OCI-LY3 (cell line): ENCODE data around the gene SHISAL2A.

Source experiments
- H2AFZ ChIP-seq: fragments of 200-600, 300-600 bp; shearing (Covaris generic); 2 replicates; pipeline ENCODE4 v1.6.0; 2014; ENCODE audit warnings: antibody characterized with exemption, low read depth, low read length
- H3K27ac ChIP-seq: fragments of 200-600, 300-600 bp; sonication (generic); 2 replicates; pipeline ENCODE4 v1.5.1; 2014; ENCODE audit warnings: mild to moderate bottlenecking, low read length, moderate library complexity, mixed read lengths
- H3K27me3 ChIP-seq: fragments of 200-600, 300-600 bp; sonication (generic); 2 replicates; pipeline ENCODE4 v1.6.1; 2014; ENCODE audit warnings: low read depth, low read length, mixed read lengths
- H3K36me3 ChIP-seq: fragments of 200-600, 300-600 bp; sonication (generic); replicated peaks from 2 replicates; pipeline ENCODE3; 2014; ENCODE audit warnings: low read depth, low read length, mixed read lengths
- H3K4me1 ChIP-seq: fragments of 300-600, 200-600 bp; sonication (generic); 2 replicates; pipeline ENCODE4 v1.6.1; 2014; ENCODE audit warnings: low read length, mixed read lengths
- H3K4me2 ChIP-seq: fragments of 200-600, 300-600 bp; sonication (generic); 2 replicates; pipeline ENCODE4 v1.6.1; 2014; ENCODE audit warnings: low read length, mixed read lengths
- H3K4me3 ChIP-seq: fragments of 300-600, 200-600 bp; sonication (generic); 2 replicates; pipeline ENCODE4 v1.5.1; 2014; ENCODE audit warnings: antibody characterized with exemption, mild to moderate bottlenecking, low read length, moderate library complexity
- H3K79me2 ChIP-seq: fragments of 300-600, 200-600 bp; shearing (Covaris generic); 2 replicates; pipeline ENCODE4 v1.6.1; 2014; ENCODE audit warnings: mild to moderate bottlenecking, low read length, mixed read lengths
- H3K9ac ChIP-seq: fragments of 300-600, 200-600 bp; shearing (Covaris generic); 2 replicates; pipeline ENCODE4 v1.6.0; 2014; ENCODE audit warnings: mild to moderate bottlenecking, low read length, moderate library complexity
- H3K9me3 ChIP-seq: fragments of 200-600, 300-600 bp; shearing (Covaris generic); 2 replicates; pipeline ENCODE4 v1.6.1; 2014; ENCODE audit warnings: low read length, mixed read lengths; ENCODE audit not compliant: insufficient read depth
- H4K20me1 ChIP-seq: fragments of 200-600, 300-600 bp; sonication (generic); 2 replicates; pipeline ENCODE4 v1.6.1; 2016; ENCODE audit warnings: low read length, mixed read lengths; ENCODE audit not compliant: insufficient read depth
- CTCF ChIP-seq: fragments of 200-600, 300-600 bp; sonication (generic); IDR thresholded peaks from 2 replicates; pipeline ENCODE4 v1.5.1; 2014; ENCODE audit warnings: antibody characterized with exemption, low read length, low read depth
- EZH2phosphoT487 ChIP-seq: fragments of 200-600 bp; shearing (Covaris generic); IDR thresholded peaks from 2 replicates; pipeline ENCODE4 v1.6.1; 2018; ENCODE audit warnings: antibody characterized with exemption, mixed run types, low read depth

The SHISAL2A gene

GRCh38 chr1:52601519-52601918 lies 31.4 kb upstream of the SHISAL2A start:
- peaks cover 27% of the 10 kb centered on the region for H3K4me1 ChIP-seq
- H3K4me3 ChIP-seq = peak overlapping the region; percentile 75
- no peaks in the 10 kb centered on the region for H3K27me3 ChIP-seq
- peaks cover 22% of the 10 kb centered on the region for H3K79me2 ChIP-seq
- H2AFZ ChIP-seq = peak overlapping the region; percentile 90; the same call in 1 of the 2 replicates
- H3K36me3 ChIP-seq = peaks cover 7% of the 10 kb centered on the region
- TF ChIP-seq EZH2phosphoT487 (no peak), CTCF (no peak)
- H3K9ac ChIP-seq = peak overlapping the region; percentile 94
- H4K20me1 ChIP-seq = 0 out of 2 replicates have a peak, but pooled peaks cover 2% of the 10 kb centered on the region
- H3K9me3 ChIP-seq = no peaks in the 10 kb centered on the region
- H3K27ac ChIP-seq = no peak overlapping the region
- peak overlapping the region; percentile 97 for H3K4me2 ChIP-seq

GRCh38 chr1:52601991-52602855 lies 30.7 kb upstream of the SHISAL2A start, which contains the start of gene GPX7:
TSS of gene GPX7 (plus strand) at chr1:52602371. CDS start at chr1:52602410, 39 bp downstream.
- H3K4me1 ChIP-seq = peaks cover 27% of the 10 kb centered on the region
- H3K4me3 ChIP-seq = peak within 1 kb of the TSS; percentile 75
- H2AFZ ChIP-seq = peak within 1 kb of the TSS; percentile 90
- peaks cover 22% of the 10 kb centered on the region for H3K79me2 ChIP-seq
- H3K27ac ChIP-seq = peak within 1 kb of the TSS; percentile 52
- no peak for TF ChIP-seq EZH2phosphoT487
- no peak for TF ChIP-seq CTCF
- H3K4me2 ChIP-seq = peak within 1 kb of the TSS; percentile 97
- H4K20me1 ChIP-seq = 0 out of 2 replicates have a peak, but pooled peaks cover 2% of the 10 kb centered on the region
- H3K27me3 ChIP-seq = no peaks in the 10 kb centered on the region
- H3K9ac ChIP-seq = peak within 1 kb of the TSS; percentile 94
- H3K36me3 ChIP-seq = peaks cover 11% of the 10 kb centered on the region
- no peaks in the 10 kb centered on the region for H3K9me3 ChIP-seq

- no peak for TF ChIP-seq CTCF
- no peak for TF ChIP-seq EZH2phosphoT487
- peaks cover 11% of the 10 kb centered on the region for H3K36me3 ChIP-seq
- H3K4me3 ChIP-seq = peak overlapping the region; percentile 75
- H3K27me3 ChIP-seq = no peaks in the 10 kb centered on the region
- peaks cover 27% of the 10 kb centered on the region for H3K4me1 ChIP-seq
- H4K20me1 ChIP-seq = 0 out of 2 replicates have a peak, but pooled peaks cover 2% of the 10 kb centered on the region
- peak overlapping the region; percentile 83; the same call in 1 of the 2 replicates for H2AFZ ChIP-seq
- peak overlapping the region; percentile 94 for H3K9ac ChIP-seq
- peak overlapping the region; percentile 97 for H3K4me2 ChIP-seq
- H3K27ac ChIP-seq = peak overlapping the region; percentile 52
- H3K9me3 ChIP-seq = no peaks in the 10 kb centered on the region
- peaks cover 22% of the 10 kb centered on the region for H3K79me2 ChIP-seq
These were observed 29.9 kb upstream of the SHISAL2A start for GRCh38 chr1:52602856-52603600.

GRCh38 chr1:52603630-52604029 lies 29.3 kb upstream of the SHISAL2A start:
- Histone ChIP-seq H3K4me1 (peaks cover 27% of the 10 kb centered on the region), H3K79me2 (peaks cover 22% of the 10 kb centered on the region), H3K36me3 (peaks cover 14% of the 10 kb centered on the region), H3K4me3 (peak overlapping the region; percentile 75), H3K27me3 (no peaks in the 10 kb centered on the region), H3K9ac (peak overlapping the region; percentile 94), H3K9me3 (no peaks in the 10 kb centered on the region), H3K4me2 (peak overlapping the region; percentile 97), H2AFZ (no peak overlapping the region), H3K27ac (peak overlapping the region; percentile 52), H4K20me1 (0 out of 2 replicates have a peak, but pooled peaks cover 2% of the 10 kb centered on the region)
- no peak for TF ChIP-seq EZH2phosphoT487
- no peak for TF ChIP-seq CTCF
